ENCODE data around the gene PPP1R3C.

Gene PPP1R3C

DNA sequence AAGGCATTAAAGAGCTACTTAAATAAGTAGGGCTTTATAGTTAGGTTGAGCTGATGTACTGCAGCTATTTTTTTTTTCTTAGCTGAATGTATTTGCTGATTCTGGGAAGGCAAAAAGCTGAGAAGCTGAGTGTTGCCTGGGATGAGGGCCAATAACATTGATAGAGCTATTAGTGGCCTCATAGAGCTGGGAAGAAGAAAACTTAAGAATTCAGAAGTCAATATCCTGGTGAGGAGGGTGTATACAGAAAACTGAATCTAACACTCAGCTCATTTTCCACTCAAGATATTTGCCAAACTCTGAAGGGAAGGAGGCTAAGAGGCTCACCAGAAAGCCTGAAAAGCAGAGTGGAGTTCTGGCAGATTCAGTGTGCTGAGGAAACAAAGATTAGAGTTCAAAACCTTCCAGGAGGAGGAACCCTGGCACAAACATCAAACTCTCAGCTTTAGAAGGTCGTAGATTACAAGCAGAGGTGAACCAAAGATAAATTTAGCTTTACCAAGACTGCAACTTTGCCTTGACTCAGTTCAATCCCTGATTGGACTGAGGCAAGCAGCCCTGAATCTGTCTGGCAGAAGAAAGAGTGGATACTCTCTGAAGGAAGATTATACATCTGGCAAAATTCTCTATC is 11.3 kb downstream of the PPP1R3C start:
- no peak for DNase-seq (ENCODE audit: low read depth)
- no peak overlapping the region for H3K4me3 ChIP-seq (ENCODE audit: low read depth, low read length)
- TF ChIP-seq, protein P1, sequence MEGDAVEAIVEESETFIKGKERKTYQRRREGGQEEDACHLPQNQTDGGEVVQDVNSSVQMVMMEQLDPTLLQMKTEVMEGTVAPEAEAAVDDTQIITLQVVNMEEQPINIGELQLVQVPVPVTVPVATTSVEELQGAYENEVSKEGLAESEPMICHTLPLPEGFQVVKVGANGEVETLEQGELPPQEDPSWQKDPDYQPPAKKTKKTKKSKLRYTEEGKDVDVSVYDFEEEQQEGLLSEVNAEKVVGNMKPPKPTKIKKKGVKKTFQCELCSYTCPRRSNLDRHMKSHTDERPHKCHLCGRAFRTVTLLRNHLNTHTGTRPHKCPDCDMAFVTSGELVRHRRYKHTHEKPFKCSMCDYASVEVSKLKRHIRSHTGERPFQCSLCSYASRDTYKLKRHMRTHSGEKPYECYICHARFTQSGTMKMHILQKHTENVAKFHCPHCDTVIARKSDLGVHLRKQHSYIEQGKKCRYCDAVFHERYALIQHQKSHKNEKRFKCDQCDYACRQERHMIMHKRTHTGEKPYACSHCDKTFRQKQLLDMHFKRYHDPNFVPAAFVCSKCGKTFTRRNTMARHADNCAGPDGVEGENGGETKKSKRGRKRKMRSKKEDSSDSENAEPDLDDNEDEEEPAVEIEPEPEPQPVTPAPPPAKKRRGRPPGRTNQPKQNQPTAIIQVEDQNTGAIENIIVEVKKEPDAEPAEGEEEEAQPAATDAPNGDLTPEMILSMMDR (IDR thresholded peaks at IDR 0.05; ENCODE audit: control insufficient read depth, extremely low read depth, insufficient read depth) = no peak

DNA sequence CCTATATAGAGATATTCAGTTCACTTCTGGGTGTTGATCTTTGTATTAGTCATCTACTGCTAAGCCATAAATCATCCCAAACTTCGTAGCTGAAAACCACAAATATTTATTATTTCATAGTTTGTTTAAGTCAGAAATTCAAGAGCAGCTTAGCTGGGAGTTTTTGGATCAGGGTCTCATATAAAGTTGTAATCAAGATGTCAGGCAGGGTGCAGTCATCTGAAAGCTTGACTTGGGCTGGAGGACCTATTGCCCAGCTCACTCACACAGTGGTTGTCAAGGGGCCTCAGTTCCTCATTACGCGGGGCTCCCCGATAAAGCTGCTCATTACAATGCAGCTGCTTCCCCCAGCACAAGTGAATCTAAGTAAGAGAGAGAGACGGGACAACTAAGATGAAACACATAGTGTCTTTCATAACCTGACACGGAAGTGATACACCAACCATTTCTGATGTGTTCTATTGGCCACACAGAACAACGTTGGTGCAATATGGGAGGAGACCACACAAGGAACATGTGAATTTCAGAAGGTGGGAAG is 15.7 kb downstream of the PPP1R3C start:
- H3K4me3 ChIP-seq (ENCODE audit: low read depth, low read length) = no peak overlapping the region
- TF ChIP-seq, protein P1 (IDR thresholded peaks at IDR 0.05; ENCODE audit: control insufficient read depth, extremely low read depth, insufficient read depth) = no peak
- DNase-seq (ENCODE audit: low read depth) = no peak

DNA sequence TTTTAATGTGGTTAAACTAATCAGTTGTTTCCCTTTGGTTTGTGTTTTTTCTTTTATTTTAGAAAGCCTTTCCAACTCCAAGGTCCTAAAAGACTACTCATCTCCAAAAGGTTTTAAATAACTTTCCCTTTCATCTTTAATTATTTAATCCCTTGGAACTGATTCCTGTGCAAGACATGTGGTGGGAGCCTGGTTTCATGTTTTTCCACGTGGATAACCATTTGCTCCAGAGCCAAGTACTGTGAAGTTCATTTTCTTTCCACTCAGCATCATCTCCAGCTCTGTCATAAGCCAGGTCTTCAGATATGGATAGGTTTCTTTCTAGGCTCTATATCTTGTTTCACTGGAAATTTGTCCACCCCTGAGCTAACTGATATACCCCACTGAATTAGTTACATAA is 16.7 kb downstream of the PPP1R3C start:
- TF ChIP-seq, protein P1 (IDR thresholded peaks at IDR 0.05; ENCODE audit: control insufficient read depth, extremely low read depth, insufficient read depth) = no peak
- no peak for DNase-seq (ENCODE audit: low read depth)
- no peak overlapping the region for H3K4me3 ChIP-seq (ENCODE audit: low read depth, low read length)

DNA sequence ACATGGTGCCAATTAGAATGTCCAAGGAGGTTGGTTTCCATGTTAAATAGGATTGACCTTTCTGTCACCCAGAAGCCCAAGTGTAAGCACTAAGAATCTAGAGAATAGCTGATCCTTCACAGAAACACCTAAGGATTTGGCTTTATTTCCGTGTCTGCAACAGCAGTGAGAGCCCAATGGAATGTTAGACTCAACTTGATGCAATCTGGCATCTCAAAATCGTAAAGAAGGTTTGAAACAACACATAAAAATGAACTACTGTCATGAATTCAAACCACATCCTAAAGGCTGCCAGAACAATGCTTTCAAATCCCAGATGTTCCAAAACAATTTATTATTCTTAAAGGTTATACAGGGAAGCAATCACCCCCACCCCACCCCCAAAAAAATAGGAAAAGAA is 18.6 kb downstream of the PPP1R3C start:
- TF ChIP-seq, protein P1 (IDR thresholded peaks at IDR 0.05; ENCODE audit: control insufficient read depth, extremely low read depth, insufficient read depth) = no peak
- no peak overlapping the region for H3K4me3 ChIP-seq (ENCODE audit: low read depth, low read length)
- no peak for DNase-seq (ENCODE audit: low read depth)

DNA sequence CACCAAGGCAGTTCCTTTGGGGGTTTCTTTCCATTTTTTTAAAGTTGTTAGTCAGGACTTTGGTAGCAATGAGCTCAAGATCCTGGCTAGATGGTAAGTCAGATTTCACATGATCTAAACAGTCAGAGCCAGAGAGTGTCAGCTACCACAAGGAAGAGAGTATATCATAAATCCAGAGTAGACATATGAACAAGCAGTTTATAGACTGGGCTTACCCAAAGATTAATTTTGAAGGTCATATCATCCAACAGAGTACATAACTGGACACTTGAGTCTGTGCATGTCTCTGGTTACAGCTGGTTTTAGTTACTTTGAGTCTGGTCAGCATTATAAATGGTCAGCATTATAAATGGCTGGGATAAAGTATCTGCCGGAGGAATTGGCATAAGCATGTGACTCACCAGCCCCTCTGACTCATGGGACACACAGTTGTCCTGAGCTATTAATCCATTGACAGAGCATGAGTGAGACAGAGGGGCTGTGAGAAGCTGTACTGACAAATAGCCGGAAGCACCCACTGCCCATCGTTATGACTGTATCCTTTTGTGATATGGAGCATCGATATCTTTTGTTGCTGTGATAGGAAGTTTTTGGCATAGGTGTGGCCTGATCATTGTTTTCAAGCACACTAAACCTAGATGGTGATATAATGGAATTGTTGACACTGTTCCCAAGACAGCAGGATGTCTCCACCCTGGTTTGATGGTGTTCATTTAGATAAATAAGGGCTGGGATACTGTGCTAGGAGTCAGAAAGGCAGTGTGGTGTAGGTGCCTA is 19.3 kb downstream of the PPP1R3C start:
- TF ChIP-seq, protein P1 (IDR thresholded peaks at IDR 0.05; ENCODE audit: control insufficient read depth, extremely low read depth, insufficient read depth) = no peak
- DNase-seq (ENCODE audit: low read depth) = no peak

DNA sequence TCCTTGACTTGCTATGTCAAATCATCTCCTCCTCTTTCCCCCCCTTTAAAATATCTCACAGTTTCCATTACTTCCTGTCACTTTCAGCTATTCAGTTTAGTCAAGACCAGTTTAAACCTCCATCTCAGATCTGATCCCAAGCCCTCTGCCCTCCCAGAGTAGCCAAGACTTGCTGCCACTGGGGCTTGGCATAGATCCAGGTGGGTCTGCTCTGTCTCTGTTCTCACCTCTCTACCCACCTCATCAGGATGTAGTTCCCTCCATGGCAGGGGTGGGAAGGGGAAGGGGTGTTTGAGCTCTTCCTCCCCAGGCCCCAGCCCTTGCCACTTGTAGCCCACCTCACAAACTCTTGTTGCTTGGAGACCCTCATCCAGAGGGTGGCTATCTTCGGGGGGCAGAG is 22.0 kb downstream of the PPP1R3C start:
- no peak for DNase-seq (ENCODE audit: low read depth)
- TF ChIP-seq, protein P1 (IDR thresholded peaks at IDR 0.05; ENCODE audit: control insufficient read depth, extremely low read depth, insufficient read depth) = no peak
- H3K4me3 ChIP-seq (ENCODE audit: low read depth, low read length) = no peak overlapping the region

More for the DNA sequence above, 19.3 kb downstream of the PPP1R3C start:
- no peak overlapping the region for H3K4me3 ChIP-seq (ENCODE audit: low read depth, low read length)

All from LNCaP clone FGC (cell line).